ES-I3 (cell line): Measurements from ENCODE around the gene SDCCAG8.

Experiments
- H3K36me3 ChIP-seq: 2 replicates; pipeline ENCODE4 v1.6.1; 2013; ENCODE audit warnings: mild to moderate bottlenecking, low read length, control low read depth, moderate library complexity; ENCODE audit not compliant: insufficient read depth
- H3K4me1 ChIP-seq: 2 replicates; pipeline ENCODE4 v1.6.1; 2013; ENCODE audit warnings: mild to moderate bottlenecking, control low read depth, low read length; ENCODE audit not compliant: insufficient read depth
- H3K9ac ChIP-seq: 2 replicates; pipeline ENCODE4 v1.6.1; 2013; ENCODE audit warnings: low read depth, mild to moderate bottlenecking, low read length, moderate library complexity
- H3K9me3 ChIP-seq: 2 replicates; pipeline ENCODE4 v1.6.1; 2013; ENCODE audit warnings: mild to moderate bottlenecking, low read length, moderate library complexity; ENCODE audit not compliant: control insufficient read depth, insufficient read depth

Gene SDCCAG8

DNA sequence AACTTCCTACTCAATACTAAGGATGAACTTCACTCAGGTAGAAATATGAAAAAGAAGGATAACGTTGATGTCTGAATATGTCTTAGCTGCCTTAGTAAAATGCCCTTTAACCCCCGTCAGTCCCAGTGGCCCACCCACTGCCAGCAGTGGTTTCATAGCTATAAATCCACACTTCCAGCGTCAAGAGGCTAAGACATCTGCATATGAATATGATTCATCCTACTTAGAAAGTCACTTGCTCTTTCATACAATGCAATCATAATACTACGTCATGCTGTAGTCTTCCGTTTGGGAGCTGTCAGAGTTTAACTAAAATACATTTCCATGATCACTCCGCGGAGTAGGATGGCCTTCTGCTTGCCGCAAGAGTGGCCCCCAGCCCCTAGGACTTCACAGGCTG lies 247.3 kb downstream of the SDCCAG8 start:
- no peaks in the 10 kb centered on the region for H3K9me3 ChIP-seq

DNA sequence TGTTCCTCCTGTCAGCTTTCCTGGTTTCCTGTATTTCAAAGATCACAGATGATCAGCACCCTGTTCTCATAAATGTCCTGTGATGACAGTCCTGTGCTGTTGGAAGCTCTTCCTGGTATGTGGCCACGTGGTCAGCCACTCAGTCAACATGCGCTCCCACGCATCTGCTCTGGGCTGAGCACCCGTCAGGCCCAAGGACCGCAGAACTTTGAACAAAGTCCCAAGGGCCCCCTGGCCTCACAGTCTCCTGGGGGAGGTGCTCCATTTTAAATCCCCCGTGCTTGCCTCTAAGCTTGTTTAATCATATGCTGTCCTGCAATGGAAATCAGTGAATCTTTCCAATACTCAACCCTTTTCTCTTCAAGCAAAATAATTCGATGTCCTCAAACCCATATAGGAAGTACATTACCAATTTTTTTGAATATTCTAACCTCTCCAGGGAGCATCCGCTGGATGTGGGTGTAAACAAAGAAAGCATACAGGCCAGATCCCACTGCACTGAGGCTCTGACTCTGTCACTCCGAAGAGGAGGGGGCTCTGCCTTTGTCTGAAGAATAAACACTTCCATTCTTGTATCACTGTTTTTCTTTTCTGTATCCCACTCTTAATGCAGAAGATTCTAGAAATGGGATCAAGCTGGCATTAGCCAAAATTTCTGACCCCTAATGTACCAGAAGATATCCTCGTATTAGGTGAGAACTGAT lies 250.3 kb downstream of the SDCCAG8 start:
- Histone ChIP-seq H3K9ac (no peak overlapping the region), H3K9me3 (no peaks in the 10 kb centered on the region), H3K4me1 (peaks cover 21% of the 10 kb centered on the region), H3K36me3 (no peaks in the 10 kb centered on the region; the same call in 1 of the 2 replicates)

More for the DNA sequence above, 247.3 kb downstream of the SDCCAG8 start:
- Histone ChIP-seq H3K4me1 (peaks cover 23% of the 10 kb centered on the region), H3K36me3 (no peaks in the 10 kb centered on the region; the same call in 1 of the 2 replicates), H3K9ac (no peak overlapping the region)

DNA sequence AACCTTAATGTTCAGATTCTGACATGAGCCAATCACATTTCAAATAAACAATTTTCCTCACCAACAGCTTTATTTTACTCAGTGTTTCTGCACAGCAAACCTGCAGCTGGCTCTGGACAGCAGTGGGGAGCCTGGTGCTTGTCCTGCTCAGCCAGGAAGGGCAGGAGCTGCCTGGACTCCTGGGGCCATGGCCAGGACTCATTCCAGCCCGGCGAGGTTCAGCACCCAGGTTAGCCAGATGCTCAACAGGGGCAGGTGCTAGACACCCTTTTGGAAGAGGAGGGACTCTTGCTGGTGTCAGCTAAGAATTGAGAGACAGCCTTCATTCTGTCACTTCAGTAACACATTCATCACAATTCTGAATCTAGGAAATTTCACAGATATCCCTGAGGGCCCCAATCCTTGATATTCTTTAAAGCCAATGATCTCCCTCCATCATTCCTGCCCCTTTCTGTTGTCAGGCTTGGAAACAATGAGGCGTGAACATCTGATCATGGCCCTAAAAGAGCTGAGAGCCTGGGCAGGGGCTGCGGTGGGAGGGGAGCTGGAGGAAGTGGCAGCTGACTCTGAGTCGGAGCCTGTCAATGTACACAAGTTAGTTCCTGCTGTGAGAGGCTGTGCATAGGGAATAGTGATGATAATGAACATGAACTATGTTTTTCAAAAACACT lies 251.3 kb downstream of the SDCCAG8 start:
- H3K4me1 ChIP-seq, result peaks cover 21% of the 10 kb centered on the region
- H3K36me3 ChIP-seq, result no peaks in the 10 kb centered on the region; the same call in 1 of the 2 replicates
- no peaks in the 10 kb centered on the region for H3K9me3 ChIP-seq
- no peak overlapping the region for H3K9ac ChIP-seq

DNA sequence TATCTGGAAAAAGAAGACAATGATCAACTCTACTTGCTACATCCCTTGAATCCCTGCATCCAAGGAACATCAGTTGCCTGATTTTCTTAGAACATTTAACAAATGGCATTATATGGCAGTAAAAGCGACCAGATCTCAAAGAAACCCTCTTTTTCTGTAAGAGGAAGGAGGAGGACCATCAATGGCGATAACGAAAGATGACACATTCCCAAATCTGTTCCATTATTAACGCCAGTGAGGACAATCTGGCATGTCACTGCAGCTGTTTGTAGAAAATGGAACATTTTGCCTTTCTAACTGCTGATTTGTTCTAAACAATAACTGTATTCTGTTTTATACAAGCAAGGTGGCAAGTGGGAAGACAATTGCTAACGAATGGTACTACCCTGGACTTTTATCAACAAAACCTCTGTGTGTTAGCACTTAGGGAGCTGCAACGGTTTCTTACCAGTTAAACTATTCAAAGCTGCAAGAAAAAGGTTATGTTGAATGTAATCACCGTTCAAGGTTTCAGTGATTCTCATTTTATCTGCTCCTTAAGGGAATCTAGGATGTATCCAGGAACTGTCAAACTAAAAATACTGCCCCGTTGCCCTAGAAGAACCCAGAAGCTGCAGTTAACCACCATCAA lies 251.9 kb downstream of the SDCCAG8 start:
- H3K36me3 ChIP-seq, result no peaks in the 10 kb centered on the region; the same call in 1 of the 2 replicates

DNA sequence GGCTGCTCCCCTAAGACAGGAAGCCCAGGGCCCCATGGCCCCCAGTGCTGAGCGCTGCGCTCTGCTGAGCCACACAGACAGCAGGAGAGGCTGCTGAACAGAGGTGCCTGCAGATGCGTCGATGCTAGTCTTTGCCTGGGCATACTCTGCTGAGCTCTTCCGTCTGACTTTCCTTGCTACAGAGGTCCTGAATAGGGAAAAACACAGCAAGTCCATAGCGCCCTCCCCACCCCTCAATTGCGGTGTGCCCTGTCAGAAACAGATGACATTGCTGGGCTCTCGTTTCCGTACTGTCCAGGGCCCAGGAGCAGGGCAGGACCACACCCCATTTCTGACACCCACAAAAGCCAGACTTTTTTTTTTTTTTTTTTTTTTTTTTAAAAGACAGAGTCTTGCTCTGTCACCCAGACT lies 252.5 kb downstream of the SDCCAG8 start:
- Histone ChIP-seq H3K9ac (no peak overlapping the region), H3K4me1 (peaks cover 21% of the 10 kb centered on the region)

More for the DNA sequence above, 251.9 kb downstream of the SDCCAG8 start:
- Histone ChIP-seq H3K4me1 (peaks cover 21% of the 10 kb centered on the region), H3K9ac (no peak overlapping the region), H3K9me3 (no peaks in the 10 kb centered on the region)

DNA sequence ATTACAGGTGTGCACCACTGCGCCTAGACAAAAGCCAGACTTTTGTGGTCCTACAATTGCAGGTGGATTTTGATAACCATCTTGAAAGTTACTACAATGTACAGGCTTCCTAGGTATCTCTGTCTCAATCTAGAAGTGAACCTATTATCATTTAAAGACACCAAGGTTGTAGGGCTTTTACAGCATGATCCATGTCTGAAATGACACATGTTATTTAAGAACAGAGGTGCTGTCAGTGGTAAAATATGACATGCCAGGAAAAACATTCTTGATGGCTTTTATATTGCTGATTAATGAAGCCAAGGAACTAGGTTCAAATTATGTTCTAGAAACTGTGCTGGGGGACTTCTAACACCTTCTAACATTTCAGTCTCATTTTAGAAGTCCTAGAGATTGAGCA lies 253.1 kb downstream of the SDCCAG8 start:
- H3K9me3 ChIP-seq, result no peaks in the 10 kb centered on the region
- no peaks in the 10 kb centered on the region; the same call in 1 of the 2 replicates for H3K36me3 ChIP-seq
- H3K4me1 ChIP-seq, result peaks cover 21% of the 10 kb centered on the region
- H3K9ac ChIP-seq, result no peak overlapping the region

More for the DNA sequence above, 252.5 kb downstream of the SDCCAG8 start:
- H3K36me3 ChIP-seq, result no peaks in the 10 kb centered on the region; the same call in 1 of the 2 replicates
- no peaks in the 10 kb centered on the region for H3K9me3 ChIP-seq

DNA sequence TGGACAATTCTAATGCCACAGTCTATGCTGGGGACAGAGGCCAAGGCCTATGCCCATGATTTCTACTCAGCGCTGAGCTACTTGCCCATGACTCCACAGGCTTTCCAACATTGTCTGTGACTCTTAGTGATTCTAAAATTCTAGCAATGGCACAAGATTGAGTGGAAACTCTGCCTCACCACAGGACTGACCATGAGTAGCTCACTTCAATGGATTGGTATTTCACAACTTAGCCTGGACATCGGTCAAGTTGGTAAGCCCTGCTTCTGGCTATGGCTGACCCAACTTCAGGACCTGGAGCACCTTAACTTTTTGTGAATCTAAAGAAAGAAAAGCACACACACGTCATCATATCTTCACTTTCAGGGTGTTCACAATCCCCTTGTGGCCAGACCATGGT lies 255.1 kb downstream of the SDCCAG8 start:
- Histone ChIP-seq H3K9ac (no peak overlapping the region), H3K9me3 (no peaks in the 10 kb centered on the region), H3K4me1 (peaks cover 25% of the 10 kb centered on the region), H3K36me3 (no peaks in the 10 kb centered on the region; the same call in 1 of the 2 replicates)

DNA sequence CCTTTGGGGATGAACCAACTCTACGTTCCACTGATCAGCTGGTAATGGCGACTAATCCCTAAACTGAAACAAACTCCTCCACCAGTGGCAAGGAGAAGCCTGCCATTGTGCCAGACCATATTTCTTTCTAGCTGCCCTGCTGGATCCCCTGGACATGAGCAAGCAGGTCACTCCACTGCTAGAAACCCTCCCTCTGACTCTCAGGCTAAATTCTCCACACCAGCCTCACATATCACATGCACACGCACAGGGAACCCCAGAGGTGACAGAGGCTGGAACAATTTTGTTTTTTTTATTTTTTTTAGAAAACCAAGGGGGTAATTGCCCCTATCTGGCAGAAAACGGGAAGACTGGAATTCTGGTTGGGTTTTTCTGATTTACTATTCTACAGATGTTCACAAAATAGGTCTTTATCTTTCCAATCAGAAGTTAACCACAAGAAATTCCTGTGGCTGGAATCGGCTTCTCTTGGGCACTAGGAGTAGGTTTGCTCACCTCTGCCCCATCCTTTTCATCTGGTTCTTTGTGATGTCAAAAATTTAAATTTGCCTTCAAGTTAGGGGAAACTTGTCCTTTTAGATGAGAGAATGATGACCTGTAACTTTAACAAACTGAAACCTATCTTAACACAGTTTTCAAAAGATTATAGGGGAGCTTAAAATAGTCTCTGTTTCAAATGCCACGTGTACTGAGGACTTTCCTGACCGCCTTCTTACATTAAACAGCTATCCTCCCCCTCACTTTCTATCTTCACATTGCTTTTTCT lies 258.1 kb downstream of the SDCCAG8 start:
- no peaks in the 10 kb centered on the region; the same call in 1 of the 2 replicates for H3K36me3 ChIP-seq
- H3K4me1 ChIP-seq, result peaks cover 5% of the 10 kb centered on the region; the same call in 1 of the 2 replicates
- H3K9ac ChIP-seq, result no peak overlapping the region
- 0 out of 2 replicates have a peak, but pooled peaks cover 3% of the 10 kb centered on the region for H3K9me3 ChIP-seq

DNA sequence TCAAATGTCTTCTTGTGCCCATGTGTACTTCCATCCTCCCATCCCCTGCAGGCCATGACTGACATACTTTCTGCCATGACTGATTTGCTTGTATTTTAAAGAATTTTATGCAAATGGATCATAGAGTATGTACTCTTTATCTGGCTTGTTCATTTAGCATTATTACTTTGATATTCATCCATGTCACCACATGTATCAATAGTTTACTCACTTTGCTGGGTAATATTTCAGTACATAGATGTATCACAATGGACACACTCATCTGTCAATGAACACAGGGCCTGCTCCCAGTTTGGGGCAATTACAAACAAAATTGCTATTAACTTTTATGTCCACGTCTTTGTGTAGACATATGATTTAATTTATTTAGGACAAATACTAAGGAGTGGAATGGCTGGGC lies 259.1 kb downstream of the SDCCAG8 start:
- Histone ChIP-seq H3K36me3 (no peaks in the 10 kb centered on the region; the same call in 1 of the 2 replicates), H3K9ac (no peak overlapping the region), H3K4me1 (peaks cover 5% of the 10 kb centered on the region; the same call in 1 of the 2 replicates), H3K9me3 (0 out of 2 replicates have a peak, but pooled peaks cover 3% of the 10 kb centered on the region)

DNA sequence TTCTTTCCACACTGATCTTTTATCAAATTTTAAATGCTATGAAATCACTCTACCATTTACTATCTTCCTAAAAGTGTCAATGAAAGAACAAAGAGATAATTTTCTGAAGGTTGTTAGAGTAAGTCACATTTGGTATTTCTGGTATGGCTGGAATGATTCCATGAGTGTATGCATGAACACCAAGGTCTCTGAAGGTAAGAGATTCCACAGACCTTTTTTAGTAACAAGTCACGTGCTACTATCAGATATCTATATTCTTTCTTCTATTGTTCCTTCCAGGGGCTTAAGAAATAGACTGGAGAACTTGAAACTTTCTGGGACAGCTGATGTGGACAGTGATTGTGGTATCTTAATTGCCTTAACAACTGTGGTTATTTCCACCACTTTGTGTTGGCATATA lies 265.0 kb downstream of the SDCCAG8 start:
- Histone ChIP-seq H3K9me3 (0 out of 2 replicates have a peak, but pooled peaks cover 3% of the 10 kb centered on the region), H3K4me1 (peaks cover 5% of the 10 kb centered on the region; the same call in 1 of the 2 replicates), H3K36me3 (no peaks in the 10 kb centered on the region), H3K9ac (no peak overlapping the region)

DNA sequence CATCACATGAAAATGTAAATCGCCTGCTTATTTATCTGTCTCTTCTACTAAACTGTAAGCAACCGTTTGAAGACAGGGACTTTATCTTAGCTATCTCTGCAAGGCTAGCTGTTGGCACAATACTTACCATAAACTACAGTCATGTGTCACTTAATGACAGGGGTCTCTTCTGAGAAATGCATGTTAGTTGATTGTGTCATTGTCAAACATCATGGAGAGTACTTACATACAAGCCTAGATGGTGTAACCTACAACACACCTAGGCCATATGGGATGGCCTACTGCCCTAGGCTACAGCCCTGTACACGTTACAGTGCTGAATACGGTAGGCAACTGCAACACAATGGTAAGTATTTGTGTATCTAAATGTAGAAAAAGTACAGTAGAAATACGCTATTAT lies 267.9 kb downstream of the SDCCAG8 start:
- Histone ChIP-seq H3K4me1 (peaks cover 5% of the 10 kb centered on the region; the same call in 1 of the 2 replicates), H3K9me3 (no peaks in the 10 kb centered on the region), H3K9ac (no peak overlapping the region), H3K36me3 (no peaks in the 10 kb centered on the region)

DNA sequence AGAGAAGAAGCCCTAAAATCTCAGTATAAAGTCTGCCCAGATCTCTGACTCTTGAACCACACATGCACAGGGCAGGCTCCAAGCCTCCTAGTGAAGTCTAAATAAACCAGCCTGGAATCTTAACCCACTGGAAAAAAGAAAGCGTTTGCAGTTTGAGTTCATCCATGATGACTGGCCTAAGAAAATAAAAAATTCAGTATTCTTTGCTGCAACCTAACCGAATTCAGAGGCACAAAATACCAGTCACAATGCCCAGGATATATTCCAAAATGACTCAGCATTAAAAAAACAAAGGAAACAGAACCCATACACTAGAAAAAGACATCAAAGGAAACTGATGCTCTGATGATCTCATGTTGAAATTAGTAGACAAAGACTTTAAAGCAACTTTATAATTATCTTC lies 269.2 kb downstream of the SDCCAG8 start:
- no peaks in the 10 kb centered on the region for H3K36me3 ChIP-seq
- no peak overlapping the region for H3K9ac ChIP-seq
- no peaks in the 10 kb centered on the region for H3K9me3 ChIP-seq
- H3K4me1 ChIP-seq, result peaks cover 5% of the 10 kb centered on the region; the same call in 1 of the 2 replicates

DNA sequence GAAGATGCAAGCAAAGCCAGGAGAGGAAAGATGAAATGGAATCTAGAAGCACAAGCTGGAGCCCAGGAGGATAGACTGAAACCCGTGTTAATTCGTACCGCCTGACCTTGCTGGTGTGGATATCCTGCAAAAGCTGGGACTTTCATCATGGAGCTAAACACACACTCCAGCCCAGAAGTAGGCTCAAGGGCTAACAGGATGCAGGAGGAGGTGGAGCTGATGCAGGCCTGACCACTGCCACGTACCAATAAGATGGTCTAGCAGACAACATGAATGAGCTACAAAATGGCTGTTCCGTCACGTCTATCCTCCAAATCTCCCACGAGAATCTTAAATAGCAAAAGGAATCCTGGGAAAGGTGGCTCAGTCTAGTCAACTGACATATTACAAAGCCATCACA lies 270.3 kb downstream of the SDCCAG8 start:
- no peak overlapping the region for H3K9ac ChIP-seq
- H3K4me1 ChIP-seq, result peaks cover 5% of the 10 kb centered on the region; the same call in 1 of the 2 replicates
- H3K9me3 ChIP-seq, result no peaks in the 10 kb centered on the region
- no peaks in the 10 kb centered on the region for H3K36me3 ChIP-seq
